Measurements from ENCODE around the gene TANGO6.

The TANGO6 gene

GRCh38 chr16:68936736-68937631 is 93.7 kb downstream of the TANGO6 start:
- H3K9me3 ChIP-seq = no peaks in the 10 kb centered on the region
- H3K4me3 ChIP-seq = no peak overlapping the region
- no peak for DNase-seq
- intact Hi-C loops (cut with DNase I; ENCODE audit: low total_unique reads) = loop anchor here (5.0 kb wide), 1 partner anchor 805 kb away; no protein-coding TSS in a partner anchor
- no peaks in the 10 kb centered on the region for H3K4me1 ChIP-seq
- no peak for TF ChIP-seq CTCF (IDR thresholded peaks at IDR 0.05)
- H3K27ac ChIP-seq = no peak overlapping the region
- H3K27me3 ChIP-seq = no peaks in the 10 kb centered on the region
- H3K36me3 ChIP-seq = peaks cover 15 to 20% (median 18%) of the 10 kb centered on the region in 3 donors

GRCh38 chr16:68939692-68940320 is 96.5 kb downstream of the TANGO6 start:
- Histone ChIP-seq H3K9me3 (peaks cover 0 to 5% (median 0%) of the 10 kb centered on the region in 3 donors), H3K4me1 (peaks cover 0 to 5% (median 0%) of the 10 kb centered on the region in 4 donors), H3K27ac (no peak overlapping the region), H3K36me3 (peaks cover 0 to 7% (median 7%) of the 10 kb centered on the region in 3 donors), H3K27me3 (no peaks in the 10 kb centered on the region), H3K4me3 (no peak overlapping the region)
- TF ChIP-seq CTCF (IDR thresholded peaks at IDR 0.05) = no peak
- no peak for DNase-seq
- intact Hi-C loops (cut with DNase I; ENCODE audit: low total_unique reads) = loop anchor here (5.0 kb wide), 1 partner anchor 808 kb away; no protein-coding TSS in a partner anchor

DNA sequence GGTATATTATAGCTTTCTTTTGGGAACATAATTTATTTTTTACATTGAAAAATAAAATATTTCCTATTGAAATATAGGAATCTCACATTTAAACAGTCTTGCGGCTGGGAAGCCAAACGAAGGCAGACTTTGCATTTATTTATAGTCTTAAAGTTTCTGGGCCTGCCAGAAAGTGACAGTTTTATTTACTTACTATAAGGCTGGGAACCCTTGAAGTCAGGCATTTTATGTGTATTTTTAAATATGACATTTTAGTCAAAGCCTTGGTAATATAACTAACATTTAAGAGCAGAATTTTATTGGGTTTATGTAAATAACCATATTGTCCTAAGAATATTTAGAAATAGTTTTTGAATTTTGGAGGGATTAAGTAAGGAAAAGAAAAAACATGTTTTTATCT is 97.5 kb downstream of the TANGO6 start:
- no peak for DNase-seq

DNA sequence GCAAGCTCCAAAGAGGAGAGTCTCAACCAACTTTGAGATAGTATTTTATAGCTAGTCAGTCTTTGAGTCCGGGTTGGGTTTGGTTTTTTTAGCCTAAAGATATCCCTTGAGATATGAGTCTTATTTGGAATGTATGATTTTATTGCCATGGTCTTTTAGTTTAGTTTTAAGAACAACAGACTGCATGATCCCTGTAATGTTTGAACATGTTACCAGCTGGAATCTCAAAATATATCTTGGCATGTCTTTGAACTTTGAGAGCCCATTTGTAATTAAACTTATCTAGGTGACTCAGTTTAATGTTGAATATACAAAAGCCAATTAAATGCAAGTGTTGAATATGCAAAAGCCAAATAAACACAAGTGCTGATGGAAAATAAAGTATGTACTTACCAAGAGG is 100.6 kb downstream of the TANGO6 start:
- Histone ChIP-seq H3K36me3 (peaks cover 0 to 8% (median 7%) of the 10 kb centered on the region in 3 donors), H3K4me1 (peaks cover 0 to 5% (median 0%) of the 10 kb centered on the region in 4 donors), H3K27me3 (no peaks in the 10 kb centered on the region), H3K27ac (no peak overlapping the region), H3K4me3 (no peak overlapping the region), H3K9me3 (peaks cover 0 to 5% (median 0%) of the 10 kb centered on the region in 3 donors)
- intact Hi-C loops (cut with DNase I; ENCODE audit: low total_unique reads) = no loop called here
- no peak for DNase-seq
- no peak for TF ChIP-seq CTCF (IDR thresholded peaks at IDR 0.05)

More for the DNA sequence above, 97.5 kb downstream of the TANGO6 start:
- Histone ChIP-seq H3K4me3 (no peak overlapping the region), H3K9me3 (peaks cover 0 to 5% (median 0%) of the 10 kb centered on the region in 3 donors), H3K27ac (no peak overlapping the region), H3K36me3 (peaks cover 0 to 8% (median 7%) of the 10 kb centered on the region in 3 donors), H3K27me3 (no peaks in the 10 kb centered on the region), H3K4me1 (peaks cover 0 to 5% (median 0%) of the 10 kb centered on the region in 4 donors)
- intact Hi-C loops (cut with DNase I; ENCODE audit: low total_unique reads) = no loop called here
- TF ChIP-seq CTCF (IDR thresholded peaks at IDR 0.05) = no peak

- H3K4me1 ChIP-seq = peaks cover 0 to 4% (median 0%) of the 10 kb centered on the region in 4 donors
- H3K27ac ChIP-seq = no peak overlapping the region
- intact Hi-C loops (cut with DNase I; ENCODE audit: low total_unique reads) = no loop called here
- peaks cover 0 to 8% (median 7%) of the 10 kb centered on the region in 3 donors for H3K36me3 ChIP-seq
- no peak for TF ChIP-seq CTCF (IDR thresholded peaks at IDR 0.05)
- no peaks in the 10 kb centered on the region for H3K27me3 ChIP-seq
- peaks cover 0 to 5% (median 0%) of the 10 kb centered on the region in 3 donors for H3K9me3 ChIP-seq
- DNase-seq = no peak
- no peak overlapping the region for H3K4me3 ChIP-seq
These were observed 105.0 kb downstream of the TANGO6 start for GRCh38 chr16:68948230-68948910.
